Effector CD4-positive, alpha-beta T cell (primary cell): Measurements from ENCODE around the gene MYO16.
"Not testable (repeated sequence)": the region's sequence is repeated elsewhere in the genome, so short reads cannot be mapped to it uniquely, and the experiment has no call there.

Source experiments
- DNase-seq: peaks from one replicate; pipeline ENCODE4 v3.0.0-alpha.2; 2020

The MYO16 gene

GRCh38 chr13:109090796-109091195, 461.4 kb downstream of the MYO16 start:
- no peak for DNase-seq

GRCh38 chr13:109091249-109091648, 461.8 kb downstream of the MYO16 start:
- no peak for DNase-seq

GRCh38 chr13:109092186-109092585, 462.8 kb downstream of the MYO16 start:
- DNase-seq = not testable (repeated sequence)

- no peak for DNase-seq
Observed at GRCh38 chr13:109093998-109094397, 464.6 kb downstream of the MYO16 start.

- no peak for DNase-seq
Observed at GRCh38 chr13:109095126-109095525, 465.7 kb downstream of the MYO16 start.

GRCh38 chr13:109096101-109096500, 466.7 kb downstream of the MYO16 start:
- no peak for DNase-seq

GRCh38 chr13:109100705-109101304, 471.4 kb downstream of the MYO16 start:
- no peak for DNase-seq

GRCh38 chr13:109101550-109102144, 472.2 kb downstream of the MYO16 start:
- no peak for DNase-seq

GRCh38 chr13:109105899-109106298, 476.5 kb downstream of the MYO16 start:
- no peak for DNase-seq

GRCh38 chr13:109110159-109110558, 480.7 kb downstream of the MYO16 start:
- DNase-seq = no peak

- no peak for DNase-seq
Observed at GRCh38 chr13:109111141-109111540, 481.7 kb downstream of the MYO16 start.

GRCh38 chr13:109113427-109113826, 484.0 kb downstream of the MYO16 start:
- DNase-seq = no peak

GRCh38 chr13:109114162-109114561, 484.8 kb downstream of the MYO16 start:
- no peak for DNase-seq

- DNase-seq = no peak
Observed at GRCh38 chr13:109114991-109115390, 485.6 kb downstream of the MYO16 start.

GRCh38 chr13:109118521-109118920, 489.1 kb downstream of the MYO16 start:
- DNase-seq = no peak

GRCh38 chr13:109119896-109120295, 490.5 kb downstream of the MYO16 start:
- DNase-seq = no peak

- no peak for DNase-seq
Observed at GRCh38 chr13:109121826-109122225, 492.4 kb downstream of the MYO16 start.

- no peak for DNase-seq
Observed at GRCh38 chr13:109123971-109124370, 494.6 kb downstream of the MYO16 start.

- DNase-seq = no peak
Observed at GRCh38 chr13:109126178-109126577, 496.8 kb downstream of the MYO16 start.

GRCh38 chr13:109126891-109127641, 497.7 kb downstream of the MYO16 start:
- no peak for DNase-seq

- no peak for DNase-seq
Observed at GRCh38 chr13:109128121-109128520, 498.7 kb downstream of the MYO16 start.

GRCh38 chr13:109130093-109130835, 500.9 kb downstream of the MYO16 start:
- DNase-seq = no peak

GRCh38 chr13:109131698-109132257, 502.4 kb downstream of the MYO16 start:
- DNase-seq = no peak
